Stimulated activated effector memory CD8-positive, alpha-beta T cell treated with anti-CD3 and anti-CD28 coated beads, Interleukin-12 subunit alpha, Interleukin-12 subunit beta, amount 100 ng/mL, for 72 hours (primary cell): Measurements from ENCODE around the gene R3HDM2.

Experiments
- ATAC-seq: fragments of 150-1000 bp; cut with Tn5 transposase; 2 replicates; pipeline ENCODE4 v1.10.0; 2021
- DNase-seq, 2 donors: peaks; one replicate each; pipeline ENCODE4 v3.0.0; 2021 to 2022; ENCODE audit warnings: low spot score in 2 of 2
- H3K27ac Mint-ChIP-seq: one replicate; pipeline ENCODE4 v1.8.0; 2022; ENCODE audit warnings: mild to moderate bottlenecking, mixed read lengths
- H3K36me3 Mint-ChIP-seq: one replicate; pipeline ENCODE4 v1.8.0; 2022; ENCODE audit warnings: mild to moderate bottlenecking, mixed read lengths
- H3K4me1 Mint-ChIP-seq: one replicate; pipeline ENCODE4 v1.8.0; 2022; ENCODE audit warnings: mixed read lengths
- H3K4me3 Mint-ChIP-seq: one replicate; pipeline ENCODE4 v1.8.0; 2022; ENCODE audit warnings: mild to moderate bottlenecking, mixed read lengths
- H3K9me3 Mint-ChIP-seq: one replicate; pipeline ENCODE4 v1.8.0; 2022; ENCODE audit warnings: mixed read lengths

Gene R3HDM2

DNA sequence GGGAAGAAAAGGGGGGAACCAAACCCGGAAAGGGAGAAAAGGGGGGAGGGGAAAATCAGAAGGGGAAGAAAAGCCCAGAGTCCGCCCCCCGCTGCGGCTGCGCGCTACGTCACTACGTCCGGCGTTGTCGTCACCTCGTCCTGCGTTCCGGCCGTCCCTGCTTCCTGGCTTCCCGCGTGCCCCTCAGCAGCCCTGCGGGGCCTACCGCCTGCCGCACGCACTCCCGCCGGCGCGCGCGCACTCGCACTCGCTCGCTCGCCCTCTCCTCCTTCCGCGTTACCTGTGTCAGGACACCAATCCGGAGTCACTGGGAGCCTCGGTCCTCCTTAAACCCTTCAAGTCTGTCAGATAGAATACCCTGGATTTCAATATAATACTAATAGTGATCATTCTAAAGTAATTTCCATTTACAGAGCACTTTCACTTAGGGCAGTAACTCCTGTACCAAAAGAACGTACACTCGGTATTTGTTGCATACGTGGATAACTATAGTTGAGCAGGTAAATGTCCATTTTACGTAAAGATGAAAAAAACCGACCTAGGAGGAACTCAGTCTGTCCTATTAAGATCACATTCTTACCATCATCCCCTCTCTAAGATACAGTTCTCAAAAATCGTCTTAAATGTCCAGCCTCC, at the start of gene R3HDM2:
TSS of gene R3HDM2 (minus strand) at position 113 of the 636 bp plus-strand sequence. CDS start 120,615 bp downstream, outside the sequence.
- DNase-seq: peak; percentile 86 to 95
- Mint-ChIP-seq H3K27ac (peak within 1 kb of the TSS; percentile 99), H3K36me3 (peaks cover 25% of the 10 kb centered on the region), H3K4me3 (peak within 1 kb of the TSS; percentile 87), H3K4me1 (peaks cover 37% of the 10 kb centered on the region), H3K9me3 (no peaks in the 10 kb centered on the region)
- ATAC-seq: peak; percentile 95

GRCh38 chr12:57479376-57480115, 48.7 kb upstream of the R3HDM2 start, which contains the start of gene ARHGAP9:
ARHGAP9 (minus strand) TSS chr12:57479866; CDS start chr12:57479406, 460 bp downstream.
- no peaks in the 10 kb centered on the region for H3K9me3 Mint-ChIP-seq
- H3K4me3 Mint-ChIP-seq: peak within 1 kb of the TSS; percentile 86
- H3K36me3 Mint-ChIP-seq: peaks cover 56% of the 10 kb centered on the region
- DNase-seq (peak in 1 of 2 donors; percentile 77), ATAC-seq (peak; percentile 76)
- H3K27ac Mint-ChIP-seq: peak within 1 kb of the TSS; percentile 99
- peaks cover 66% of the 10 kb centered on the region for H3K4me1 Mint-ChIP-seq

DNA sequence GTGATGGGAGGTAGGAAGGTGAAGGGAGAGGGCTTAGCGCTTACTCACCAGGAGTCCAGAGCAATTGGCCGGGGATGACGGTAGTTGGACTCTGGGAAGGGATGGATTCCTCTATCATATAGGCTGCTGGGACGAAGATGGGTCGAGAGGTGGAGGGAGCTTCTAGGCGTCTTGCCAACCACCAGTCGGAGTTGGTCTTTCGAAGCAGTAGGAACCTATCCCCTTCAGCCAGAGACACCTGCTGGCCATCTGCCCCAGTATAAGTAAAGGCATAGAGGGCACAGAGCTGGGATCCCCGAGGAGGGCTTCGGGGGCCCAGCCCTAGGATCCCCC, 48.2 kb upstream of the R3HDM2 start:
- peak; percentile 0 for ATAC-seq
- peaks cover 61% of the 10 kb centered on the region for H3K36me3 Mint-ChIP-seq

DNA sequence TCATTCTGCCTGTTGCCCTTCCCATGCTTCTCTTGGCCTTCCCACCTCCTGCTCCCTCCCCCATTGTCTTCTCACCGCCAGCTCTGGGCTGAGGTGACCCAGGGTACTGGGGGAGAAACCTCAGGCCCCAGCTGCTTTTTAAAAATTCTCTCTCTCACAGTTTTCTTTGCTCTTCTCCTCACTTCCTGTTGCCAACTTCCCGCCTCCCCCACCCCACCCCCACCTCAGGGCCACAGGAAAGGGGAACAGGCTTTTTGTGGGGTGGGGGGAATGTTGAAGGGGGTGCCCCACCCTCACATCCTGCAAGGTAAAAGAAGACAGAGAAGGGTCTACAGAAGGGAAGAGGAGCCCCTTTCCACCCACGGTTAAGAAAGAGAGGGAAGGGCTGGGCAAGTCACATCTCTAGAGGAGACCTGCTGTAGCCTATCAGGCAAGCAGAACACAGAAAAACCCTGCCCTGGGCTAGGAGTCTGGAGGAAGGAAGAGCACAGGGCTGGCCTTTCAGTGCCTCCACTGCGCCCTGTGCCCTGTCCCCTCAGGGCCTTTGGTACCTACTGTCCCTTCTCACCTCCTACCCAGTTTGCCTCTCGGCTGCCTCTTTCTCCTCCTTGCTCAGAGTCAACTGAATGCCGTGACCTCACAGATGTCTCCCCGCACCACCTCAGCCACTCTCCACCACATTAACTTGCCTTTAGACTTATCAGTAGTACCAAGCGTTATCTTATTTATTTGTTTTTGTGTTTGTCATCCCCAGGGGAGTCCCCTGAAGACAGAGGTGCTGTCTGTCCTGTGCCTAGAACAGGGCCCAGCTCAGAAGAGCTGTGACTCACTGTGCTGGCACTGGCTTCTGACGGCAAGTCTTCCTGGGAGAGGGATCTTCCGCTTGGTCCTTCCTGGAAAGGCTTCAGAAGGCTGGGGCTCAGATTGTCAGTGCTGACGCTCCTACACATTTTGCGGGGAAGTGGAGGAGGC, 47.2 kb upstream of the R3HDM2 start:
- DNase-seq (peak in 1 of 2 donors; percentile 75), ATAC-seq (peak; percentile 68)
- H3K36me3 Mint-ChIP-seq: peaks cover 71% of the 10 kb centered on the region
- H3K27ac Mint-ChIP-seq: peak overlapping the region; percentile 99
- no peaks in the 10 kb centered on the region for H3K9me3 Mint-ChIP-seq
- H3K4me1 Mint-ChIP-seq: peaks cover 80% of the 10 kb centered on the region
- H3K4me3 Mint-ChIP-seq: peak overlapping the region; percentile 86

More for the DNA sequence above, 48.2 kb upstream of the R3HDM2 start:
- DNase-seq: no peak
- Mint-ChIP-seq H3K27ac (peak overlapping the region; percentile 99), H3K4me1 (peaks cover 71% of the 10 kb centered on the region), H3K9me3 (no peaks in the 10 kb centered on the region), H3K4me3 (peak overlapping the region; percentile 86)

DNA sequence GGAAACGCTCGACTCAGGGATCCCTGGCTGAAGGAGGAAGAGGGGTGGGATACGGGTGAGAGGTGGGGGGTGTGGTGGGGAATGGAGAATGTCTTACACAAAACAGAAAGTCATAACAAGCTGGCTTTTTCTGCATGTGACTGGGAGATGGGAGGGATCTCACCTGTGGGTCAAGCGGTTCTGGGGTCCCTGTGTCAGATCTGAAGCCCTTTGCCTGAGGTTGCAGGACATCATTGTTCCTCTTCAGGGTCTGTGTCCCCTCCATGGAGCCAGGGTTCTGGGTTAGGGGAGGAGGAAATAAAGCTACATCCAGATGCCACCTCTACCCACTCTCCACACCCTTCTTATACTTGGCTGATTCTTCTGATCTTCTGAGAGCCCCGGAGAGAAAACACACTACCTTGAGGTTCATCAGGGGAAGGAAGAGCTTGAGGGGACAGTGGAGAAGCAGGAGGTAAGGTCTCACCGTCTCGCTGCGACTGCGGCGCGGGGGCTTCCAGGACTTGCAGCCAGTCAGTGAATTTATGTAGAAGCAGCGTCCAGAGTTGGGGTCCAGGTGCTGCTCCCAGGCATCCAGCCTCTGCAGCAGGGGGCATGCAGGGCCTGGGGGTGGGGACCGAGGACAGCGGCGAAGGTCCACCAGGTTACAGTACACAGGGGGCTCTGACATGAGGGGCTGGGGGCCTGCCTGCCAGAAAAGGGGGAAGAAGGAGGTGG, 46.3 kb upstream of the R3HDM2 start:
- Mint-ChIP-seq H3K4me1 (peaks cover 86% of the 10 kb centered on the region), H3K27ac (peak overlapping the region; percentile 99), H3K36me3 (peaks cover 80% of the 10 kb centered on the region), H3K9me3 (no peaks in the 10 kb centered on the region), H3K4me3 (peak overlapping the region; percentile 86)
- DNase-seq (no peak), ATAC-seq (no peak)

GRCh38 chr12:57476162-57476992, 45.5 kb upstream of the R3HDM2 start:
- H3K9me3 Mint-ChIP-seq: no peaks in the 10 kb centered on the region
- ATAC-seq (peak; percentile 57), DNase-seq (peak; percentile 56 to 85)

DNA sequence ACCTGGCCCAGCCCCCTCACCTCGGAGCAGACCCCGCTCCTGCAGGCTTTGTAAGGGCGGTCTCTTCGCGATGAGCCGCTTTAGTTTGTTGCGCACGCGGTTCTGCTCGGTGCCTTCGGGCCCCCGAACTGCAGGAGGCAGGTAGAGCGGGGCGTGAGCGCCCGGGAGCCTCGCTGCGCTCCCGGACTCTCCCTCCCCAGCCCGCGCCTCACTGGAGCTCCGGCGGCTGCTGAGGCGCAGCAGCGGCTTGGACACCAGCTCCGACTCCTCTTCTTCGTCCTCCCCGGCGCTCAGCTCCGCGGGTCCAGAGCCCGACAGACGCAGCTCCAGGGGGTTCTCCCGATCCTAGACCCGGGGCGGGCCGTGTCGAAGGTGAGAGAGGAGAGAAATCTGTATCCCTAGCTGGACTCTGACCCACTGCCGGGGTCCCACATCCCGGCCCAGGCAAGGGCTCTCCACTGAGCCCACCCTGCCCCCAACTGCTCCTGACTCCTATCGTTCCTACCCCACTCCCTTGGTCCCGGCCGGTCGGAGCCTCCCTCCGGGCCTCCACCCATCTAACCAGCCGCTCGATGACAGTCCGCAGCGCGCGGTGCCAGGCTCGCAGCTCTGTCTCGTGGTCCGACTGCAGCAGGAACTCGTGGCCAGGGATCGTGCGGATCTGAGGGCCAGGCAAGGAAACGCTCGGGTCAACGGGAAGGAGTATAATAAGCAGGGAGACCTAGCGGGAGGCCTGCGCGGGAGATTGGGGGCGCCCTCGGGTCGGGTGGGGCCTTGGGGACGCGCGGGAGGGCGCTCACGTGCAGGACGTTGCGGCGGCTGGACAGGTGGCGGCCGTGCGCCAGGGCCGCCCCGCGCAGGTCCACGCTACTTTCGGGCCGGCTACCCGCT, 44.7 kb upstream of the R3HDM2 start:
- peak overlapping the region; percentile 86 for H3K4me3 Mint-ChIP-seq
- peaks cover 92% of the 10 kb centered on the region for H3K36me3 Mint-ChIP-seq
- H3K27ac Mint-ChIP-seq: peak overlapping the region; percentile 99
- H3K9me3 Mint-ChIP-seq: no peaks in the 10 kb centered on the region
- ATAC-seq: no peak
- no peak for DNase-seq
- H3K4me1 Mint-ChIP-seq: peaks cover 84% of the 10 kb centered on the region

More at GRCh38 chr12:57476162-57476992, 45.5 kb upstream of the R3HDM2 start:
- H3K36me3 Mint-ChIP-seq: peaks cover 88% of the 10 kb centered on the region
- peak overlapping the region; percentile 86 for H3K4me3 Mint-ChIP-seq
- peak overlapping the region; percentile 99 for H3K27ac Mint-ChIP-seq
- H3K4me1 Mint-ChIP-seq: peaks cover 86% of the 10 kb centered on the region

DNA sequence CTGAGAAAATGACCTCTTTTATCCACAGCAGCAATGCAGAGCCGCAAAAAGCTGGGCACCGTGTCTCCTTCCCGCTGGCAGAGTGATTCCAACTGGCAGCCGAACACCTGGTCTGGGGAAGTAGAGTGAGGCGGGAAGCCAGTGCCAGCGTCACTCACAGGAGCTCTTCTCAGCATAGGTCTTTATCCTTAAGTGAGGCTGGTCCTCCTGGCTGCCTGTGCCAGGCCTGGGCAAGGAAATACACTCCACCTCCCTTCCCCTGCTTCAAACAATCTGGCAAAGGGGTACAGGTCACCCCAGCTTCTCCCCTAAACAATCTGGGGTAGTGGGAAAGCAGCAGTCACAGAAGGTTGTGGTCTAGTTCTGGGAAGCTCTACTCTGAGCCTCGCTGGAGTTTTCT, 44.0 kb upstream of the R3HDM2 start:
- Mint-ChIP-seq H3K9me3 (no peaks in the 10 kb centered on the region), H3K4me3 (peak overlapping the region; percentile 86), H3K36me3 (peaks cover 91% of the 10 kb centered on the region), H3K4me1 (peaks cover 78% of the 10 kb centered on the region), H3K27ac (peak overlapping the region; percentile 13)
- ATAC-seq (no peak), DNase-seq (no peak)

- no peak for DNase-seq
- no peak for ATAC-seq
- Mint-ChIP-seq H3K27ac (peak overlapping the region; percentile 13), H3K4me3 (peak overlapping the region; percentile 86), H3K9me3 (no peaks in the 10 kb centered on the region), H3K4me1 (peaks cover 73% of the 10 kb centered on the region), H3K36me3 (peaks cover 91% of the 10 kb centered on the region)
These were observed 43.6 kb upstream of the R3HDM2 start for GRCh38 chr12:57474430-57474829.

GRCh38 chr12:57473886-57474285, 43.0 kb upstream of the R3HDM2 start:
- peaks cover 68% of the 10 kb centered on the region for H3K4me1 Mint-ChIP-seq
- no peaks in the 10 kb centered on the region for H3K9me3 Mint-ChIP-seq
- ATAC-seq (no peak), DNase-seq (no peak)
- peak overlapping the region; percentile 13 for H3K27ac Mint-ChIP-seq
- peaks cover 91% of the 10 kb centered on the region for H3K36me3 Mint-ChIP-seq
- H3K4me3 Mint-ChIP-seq: peak overlapping the region; percentile 86

DNA sequence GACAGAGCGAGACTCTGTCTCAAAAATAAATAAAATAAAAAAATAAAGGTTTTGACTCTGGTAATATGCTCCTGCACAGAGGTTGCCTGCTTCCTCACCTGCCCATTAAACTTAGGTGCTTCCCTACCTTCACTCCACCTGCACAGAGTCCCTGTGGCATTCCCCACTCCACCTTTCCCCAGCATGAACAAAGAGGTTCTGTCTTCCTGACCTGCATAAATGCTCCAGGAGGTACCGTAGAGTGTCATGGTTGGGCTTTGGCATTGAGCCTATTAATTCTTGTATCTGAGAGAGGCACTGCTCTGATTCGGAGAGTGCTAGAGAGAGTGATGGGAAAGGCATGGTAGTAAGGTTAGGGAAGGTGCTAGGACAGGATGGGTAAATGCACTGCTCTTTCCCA, 42.5 kb upstream of the R3HDM2 start:
- peaks cover 91% of the 10 kb centered on the region for H3K36me3 Mint-ChIP-seq
- no peak overlapping the region for H3K27ac Mint-ChIP-seq
- no peak for ATAC-seq
- no peak for DNase-seq
- no peak overlapping the region for H3K4me3 Mint-ChIP-seq
- H3K4me1 Mint-ChIP-seq: peaks cover 65% of the 10 kb centered on the region
- H3K9me3 Mint-ChIP-seq: no peaks in the 10 kb centered on the region

GRCh38 chr12:57472391-57472790, 41.5 kb upstream of the R3HDM2 start:
- Mint-ChIP-seq H3K36me3 (peaks cover 91% of the 10 kb centered on the region), H3K4me1 (peaks cover 65% of the 10 kb centered on the region), H3K9me3 (no peaks in the 10 kb centered on the region), H3K4me3 (no peak overlapping the region), H3K27ac (peak overlapping the region; percentile 69)
- DNase-seq: no peak
- no peak for ATAC-seq

DNA sequence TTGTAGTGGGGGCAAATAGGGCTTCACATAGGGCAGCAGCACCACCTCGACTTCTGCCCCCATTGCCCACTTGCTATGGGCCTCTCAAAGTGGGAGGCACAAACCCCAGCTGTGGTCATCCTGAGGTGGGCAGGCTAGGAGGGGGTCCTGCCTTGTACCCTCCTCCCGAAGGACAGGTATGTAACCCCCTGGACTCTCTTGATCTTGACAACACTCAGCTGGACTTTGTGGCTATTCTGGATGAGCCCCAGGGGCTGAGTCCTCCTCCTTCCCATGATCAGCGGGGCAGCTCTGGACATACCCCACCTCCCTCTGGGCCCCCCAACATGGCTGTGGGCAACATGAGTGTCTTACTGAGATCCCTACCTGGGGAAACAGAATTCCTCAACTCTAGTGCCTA, 40.8 kb upstream of the R3HDM2 start:
- H3K36me3 Mint-ChIP-seq: peaks cover 88% of the 10 kb centered on the region
- DNase-seq: no peak
- H3K27ac Mint-ChIP-seq: peak overlapping the region; percentile 69
- no peak overlapping the region for H3K4me3 Mint-ChIP-seq
- no peak for ATAC-seq
- H3K4me1 Mint-ChIP-seq: peaks cover 57% of the 10 kb centered on the region
- no peaks in the 10 kb centered on the region for H3K9me3 Mint-ChIP-seq
